HL-60 (cell line): ENCODE data around the gene PRSS35.
A peak's percentile ranks its signal among the peaks of the same experiment; 100 is the strongest.

Experiments used
- DNase-seq, 2 experiments: peaks; one replicate each; pipeline ENCODE4 v3.0.0-alpha.2; 2010 to 2020; ENCODE audit warnings: low read depth in 1 of 2, low spot score in 1 of 2
- H3K27ac ChIP-seq: fragments of 250-450 bp; sonication (Bioruptor Pico); replicated peaks from 2 replicates; pipeline ENCODE4 v1.5.1; 2020; ENCODE audit warnings: mild to moderate bottlenecking, moderate library complexity
- H3K27me3 ChIP-seq: fragments of 250-450 bp; sonication (Bioruptor Pico); 2 replicates; pipeline ENCODE4 v1.5.1; 2021; ENCODE audit warnings: mild to moderate bottlenecking, moderate library complexity; ENCODE audit not compliant: insufficient read depth, poor library complexity, severe bottlenecking
- H3K4me3 ChIP-seq: replicated peaks from 2 replicates; pipeline ENCODE4 v1.5.1; 2011; ENCODE audit warnings: mild to moderate bottlenecking, control low read depth, low read length; ENCODE audit not compliant: insufficient read depth
- CTCF ChIP-seq: IDR thresholded peaks from one replicate; pipeline ENCODE4 v1.5.1; 2011; ENCODE audit warnings: low read length, control low read depth, inconsistent platforms; ENCODE audit not compliant: insufficient read depth
- GABPA ChIP-seq: IDR thresholded peaks from 2 replicates; pipeline ENCODE4 v1.6.1; 2012; ENCODE audit warnings: low read depth
- POLR2AphosphoS5 ChIP-seq: IDR thresholded peaks from 2 replicates; pipeline ENCODE4 v1.6.1; 2012; ENCODE audit warnings: low read depth
- REST ChIP-seq: IDR thresholded peaks from 2 replicates; pipeline ENCODE4 v1.6.1; 2012; ENCODE audit warnings: low read depth; ENCODE audit not compliant: insufficient replicate concordance
- SPI1 ChIP-seq: IDR thresholded peaks from 2 replicates; pipeline ENCODE4 v1.6.1; 2012; ENCODE audit warnings: low read depth, mild to moderate bottlenecking, borderline replicate concordance

Gene PRSS35

GRCh38 chr6:83518816-83519480 is 6.6 kb downstream of the PRSS35 start:
- no peak for TF ChIP-seq CTCF
- no peak for TF ChIP-seq POLR2AphosphoS5
- TF ChIP-seq SPI1: no peak
- no peak for TF ChIP-seq GABPA
- Histone ChIP-seq H3K27me3 (peaks cover under 1% of the 10 kb centered on the region), H3K27ac (no peak overlapping the region), H3K4me3 (no peak overlapping the region)
- no peak for DNase-seq

GRCh38 chr6:83536034-83536646 is 23.8 kb downstream of the PRSS35 start:
- DNase-seq: peak in 1 of 2 experiments; percentile 42
- H3K4me3 ChIP-seq: no peak overlapping the region
- TF ChIP-seq CTCF: peak; percentile 72
- no peak for TF ChIP-seq POLR2AphosphoS5
- H3K27ac ChIP-seq: no peak overlapping the region
- no peaks in the 10 kb centered on the region for H3K27me3 ChIP-seq

GRCh38 chr6:83536647-83537589 is 24.6 kb downstream of the PRSS35 start:
- H3K4me3 ChIP-seq: no peak overlapping the region
- H3K27me3 ChIP-seq: no peaks in the 10 kb centered on the region
- H3K27ac ChIP-seq: no peak overlapping the region
- TF ChIP-seq POLR2AphosphoS5 (no peak), REST (no peak), SPI1 (no peak)
- no peak for DNase-seq

- H3K27me3 ChIP-seq: no peaks in the 10 kb centered on the region
- H3K27ac ChIP-seq: no peak overlapping the region
- TF ChIP-seq POLR2AphosphoS5 (no peak), SPI1 (no peak), CTCF (no peak), REST (no peak), GABPA (no peak)
- DNase-seq: no peak
- H3K4me3 ChIP-seq: no peak overlapping the region
Observed at GRCh38 chr6:83539678-83540077, 27.3 kb downstream of the PRSS35 start.
